COLO829 (cell line): Measurements from ENCODE around the gene TNS1.

Experiments used
- DNase-seq: peaks from one replicate; pipeline ENCODE4 v3.0.0; 2012; ENCODE audit warnings: low spot score

Gene TNS1

DNA sequence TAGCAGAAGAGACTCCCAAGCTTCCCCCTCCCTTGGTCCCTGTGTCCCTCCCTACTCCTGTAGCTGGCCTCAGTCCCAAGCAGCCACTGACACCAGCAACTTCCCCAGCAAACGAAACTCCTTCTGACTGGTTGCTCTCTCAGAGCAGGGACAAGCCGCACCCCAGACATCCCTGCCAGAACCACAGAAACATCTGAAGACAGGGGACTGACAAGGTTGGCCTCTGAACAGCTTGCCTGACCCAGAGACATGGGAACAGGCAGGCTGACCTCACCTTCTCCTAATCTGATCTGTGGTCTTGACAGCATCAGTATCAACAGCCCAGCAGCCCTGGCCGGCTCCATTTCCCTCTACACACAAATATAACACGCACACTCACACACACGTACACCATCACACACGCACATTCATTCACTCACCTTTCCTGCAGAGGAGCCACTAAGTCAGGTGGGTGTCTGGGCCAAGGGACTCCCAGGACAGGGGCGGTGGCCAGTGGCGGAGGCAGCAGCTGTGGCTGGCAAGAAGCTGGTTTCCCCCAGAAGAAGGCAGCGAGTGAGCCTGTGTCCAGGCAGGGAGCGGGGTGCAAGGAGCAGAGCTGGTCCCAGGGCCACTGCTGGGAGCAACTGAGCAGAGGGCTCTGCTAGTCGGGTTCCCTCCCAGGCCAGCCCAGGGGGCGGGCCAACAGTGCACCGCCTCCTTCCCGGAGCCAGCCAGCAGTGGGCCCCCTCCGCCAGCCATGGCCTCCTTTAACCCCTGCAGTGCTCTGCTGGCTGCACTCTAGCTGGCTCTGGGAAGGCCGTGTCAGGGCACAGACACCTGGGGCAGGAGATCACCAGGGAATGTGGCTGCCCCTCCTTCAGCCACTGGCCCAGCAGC, 59.1 kb downstream of the TNS1 start:
- DNase-seq: peak; percentile 20

DNA sequence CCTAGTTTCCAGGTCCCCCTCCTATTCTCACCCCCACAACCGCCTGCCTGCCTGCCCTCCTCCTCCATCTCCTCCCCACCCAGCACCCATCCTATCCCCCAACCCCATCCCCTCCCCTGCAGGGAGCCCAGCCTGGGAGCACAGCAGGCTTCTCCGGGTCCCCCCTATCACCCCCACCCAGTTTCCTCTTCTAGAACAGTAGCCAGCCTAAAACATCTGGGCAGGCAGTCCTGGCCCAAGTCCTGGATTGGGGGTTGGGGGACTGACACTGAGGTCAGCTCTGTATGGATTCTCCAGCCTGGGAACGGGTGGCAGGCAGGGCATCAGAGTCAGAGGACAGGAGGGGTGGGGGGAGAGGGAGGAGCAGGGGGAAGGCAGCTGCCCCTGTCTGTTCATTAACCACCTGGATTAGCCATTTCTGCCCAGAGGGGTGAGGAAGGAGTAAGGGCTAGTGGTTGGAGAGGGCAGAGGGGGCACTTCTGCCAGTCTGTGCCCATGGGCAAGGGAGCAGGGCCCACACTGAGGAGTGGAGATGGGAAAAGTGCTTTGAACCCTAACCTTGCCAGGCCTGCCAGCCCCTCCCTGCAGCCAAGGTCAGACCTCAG, 60.0 kb downstream of the TNS1 start:
- no peak for DNase-seq

DNA sequence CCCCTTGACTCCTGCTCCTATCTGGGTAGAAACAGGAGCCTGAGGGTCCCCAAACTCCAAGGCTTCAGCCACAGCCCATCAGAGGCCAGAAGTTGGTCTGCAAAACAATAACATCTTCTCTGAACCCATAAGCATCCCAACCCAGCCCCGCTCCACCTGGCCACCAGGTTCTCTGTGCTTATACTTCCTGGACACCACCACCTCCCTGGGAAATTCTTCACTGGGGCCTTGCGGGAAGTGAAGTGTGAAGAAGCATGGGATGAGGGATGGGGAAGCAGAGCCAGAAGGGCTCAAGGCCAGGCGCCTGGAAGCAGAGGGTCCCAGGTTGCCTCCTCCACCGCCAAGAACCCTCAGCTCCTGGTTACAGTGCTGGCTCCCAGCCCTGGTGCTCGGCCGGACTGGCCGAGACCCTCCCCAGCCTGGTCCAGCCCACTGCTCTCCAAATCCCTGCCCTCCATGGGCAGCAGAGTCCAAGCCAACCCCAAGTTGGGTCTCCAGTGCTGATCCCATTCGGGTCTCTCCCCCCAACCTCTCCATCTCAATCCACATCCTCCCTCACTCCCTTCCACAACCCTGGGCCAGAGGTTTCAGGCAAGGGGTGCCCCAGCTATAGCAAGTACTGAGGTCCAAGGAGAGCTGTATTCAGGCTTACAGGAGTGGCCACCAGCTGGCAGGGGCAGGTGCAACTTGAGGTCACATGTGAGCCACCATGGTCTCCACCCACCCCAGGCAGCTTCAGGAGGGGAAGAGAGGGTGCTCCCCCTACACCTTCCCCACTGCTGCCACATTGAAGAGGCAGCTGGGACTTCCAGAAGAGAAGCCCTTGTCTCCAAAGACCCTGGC, 60.7 kb downstream of the TNS1 start:
- no peak for DNase-seq

DNA sequence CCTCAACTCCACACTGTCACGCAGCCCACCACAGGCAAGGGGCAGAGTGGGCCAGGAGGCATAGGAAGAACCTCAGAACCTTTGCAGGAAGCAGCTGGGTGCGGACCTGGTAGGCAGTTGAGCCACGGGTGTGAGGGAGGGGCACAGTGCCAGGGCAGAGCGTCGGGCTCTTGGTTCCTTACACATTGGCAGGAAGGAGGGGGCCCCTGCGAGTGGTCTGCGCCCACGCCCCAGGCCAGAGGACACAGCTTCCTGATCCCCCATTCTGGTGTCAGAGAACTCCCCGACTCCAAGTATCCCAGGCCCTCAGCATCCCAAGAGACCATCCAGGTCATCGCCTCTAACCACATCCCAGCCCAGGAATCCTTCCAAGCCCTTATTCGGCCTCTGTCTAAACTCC, 61.5 kb downstream of the TNS1 start:
- DNase-seq: no peak

DNA sequence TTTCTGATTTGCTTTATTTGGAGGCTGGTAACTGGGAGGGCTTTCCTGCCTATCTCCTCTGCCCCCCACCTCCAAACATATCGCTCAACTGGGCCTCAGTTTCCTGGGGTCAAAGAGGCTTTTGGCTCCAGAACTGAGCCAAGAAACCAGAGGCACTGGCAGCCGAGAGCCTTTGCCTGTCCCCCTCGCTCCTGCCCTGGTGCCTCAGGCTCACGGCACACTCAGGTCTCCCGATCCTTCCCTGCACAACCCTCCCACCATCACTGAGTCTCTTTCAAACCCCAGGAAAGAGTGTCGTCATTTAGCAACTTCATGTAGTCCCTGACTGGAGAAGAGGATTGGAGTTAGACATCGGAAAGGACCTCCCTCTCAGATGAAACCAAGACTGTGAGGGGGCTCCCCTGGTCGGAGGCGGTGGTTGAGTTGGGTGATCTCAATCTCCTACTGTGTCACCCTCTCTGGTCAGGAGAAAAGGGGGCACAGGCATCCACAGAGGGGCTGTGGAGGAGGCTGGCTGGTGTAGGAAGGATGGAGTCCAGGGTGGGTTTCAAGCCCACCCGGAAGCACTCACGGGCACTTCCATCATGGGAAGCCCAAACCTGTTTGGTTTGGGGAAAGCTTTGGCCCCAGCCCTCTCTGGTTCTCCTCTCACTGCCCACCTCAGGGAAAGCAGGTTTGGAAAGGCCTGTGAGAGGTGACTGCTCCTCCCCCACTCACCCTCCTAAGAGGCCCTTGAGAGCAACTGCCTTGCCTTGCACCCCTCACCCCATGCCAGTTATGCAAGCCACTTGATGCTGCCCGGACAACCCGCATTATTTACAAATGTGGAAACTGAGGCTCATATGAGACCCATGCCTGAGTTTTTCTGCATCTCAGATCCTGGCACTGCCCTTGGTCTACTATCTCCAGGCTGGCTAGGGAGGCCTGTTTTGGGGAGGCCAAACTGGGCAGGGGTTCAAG, 62.3 kb downstream of the TNS1 start:
- DNase-seq: no peak

DNA sequence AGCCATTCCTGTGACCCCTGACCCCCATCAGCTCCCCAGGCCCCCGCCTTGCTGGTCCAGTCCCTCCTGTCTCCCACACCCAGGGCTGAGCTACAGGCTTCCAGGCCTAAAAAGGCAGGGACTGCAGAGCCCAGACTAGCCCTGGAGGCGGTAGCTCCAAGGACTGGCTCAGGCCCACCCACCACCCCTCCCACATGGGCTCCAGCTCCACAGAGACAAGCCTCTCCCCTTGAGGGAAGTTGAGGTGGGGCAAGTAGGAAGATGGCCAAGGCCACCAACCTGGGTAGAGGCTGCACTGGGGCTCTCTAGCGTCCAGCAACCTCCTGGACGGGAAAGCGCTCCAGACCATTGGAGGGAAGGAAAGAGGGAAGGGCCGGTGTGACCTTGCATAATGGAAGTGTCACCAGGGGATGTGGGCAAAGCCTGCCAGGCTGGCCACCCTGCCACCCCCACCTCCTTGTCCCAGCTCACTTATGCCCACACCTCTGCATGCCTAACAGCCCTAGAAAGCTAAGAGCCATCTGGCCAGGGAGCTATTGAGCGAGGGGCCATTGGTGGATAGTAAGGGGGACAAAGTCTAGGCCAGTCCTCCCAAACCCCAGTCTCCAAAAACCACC, 63.1 kb downstream of the TNS1 start:
- DNase-seq: no peak

DNA sequence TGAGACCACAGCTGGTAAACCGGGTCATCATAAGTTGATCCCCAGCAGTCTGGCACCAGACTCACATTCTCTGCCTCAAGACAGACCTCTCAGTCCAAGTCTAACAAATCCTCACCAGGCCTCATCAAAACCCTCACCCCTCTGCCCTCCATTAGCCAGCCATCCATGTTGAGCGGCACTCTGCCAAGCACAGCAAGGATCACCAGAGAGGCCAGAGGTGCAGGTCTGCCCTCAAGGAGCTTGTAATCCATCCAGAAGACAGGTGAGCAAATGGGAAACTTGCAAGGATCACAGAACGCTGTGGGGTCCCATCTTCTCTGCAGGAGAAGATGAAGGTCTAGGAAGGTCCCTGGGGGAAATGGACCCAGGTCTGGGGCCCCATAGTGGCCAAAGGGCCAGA, 63.6 kb downstream of the TNS1 start:
- no peak for DNase-seq

DNA sequence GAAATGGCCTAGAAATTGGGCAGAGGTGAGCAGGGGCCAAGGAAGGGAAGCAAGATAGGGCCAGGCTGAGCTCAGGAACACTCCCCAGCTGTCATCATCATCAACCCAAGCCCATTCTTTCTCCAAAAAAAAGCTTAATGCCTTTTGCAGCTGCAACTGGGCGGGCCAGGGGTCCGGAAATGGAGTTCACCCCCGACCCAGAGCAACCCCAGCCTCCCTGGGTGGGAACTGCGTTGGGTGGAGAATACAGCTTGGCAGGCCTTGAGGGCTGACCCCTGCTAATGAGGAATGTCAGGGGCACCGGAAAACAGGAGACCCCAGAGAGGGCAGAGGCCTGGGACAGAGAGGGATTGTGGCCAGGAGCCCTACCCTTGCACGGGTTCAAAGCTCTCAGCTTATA, 64.8 kb downstream of the TNS1 start:
- no peak for DNase-seq

DNA sequence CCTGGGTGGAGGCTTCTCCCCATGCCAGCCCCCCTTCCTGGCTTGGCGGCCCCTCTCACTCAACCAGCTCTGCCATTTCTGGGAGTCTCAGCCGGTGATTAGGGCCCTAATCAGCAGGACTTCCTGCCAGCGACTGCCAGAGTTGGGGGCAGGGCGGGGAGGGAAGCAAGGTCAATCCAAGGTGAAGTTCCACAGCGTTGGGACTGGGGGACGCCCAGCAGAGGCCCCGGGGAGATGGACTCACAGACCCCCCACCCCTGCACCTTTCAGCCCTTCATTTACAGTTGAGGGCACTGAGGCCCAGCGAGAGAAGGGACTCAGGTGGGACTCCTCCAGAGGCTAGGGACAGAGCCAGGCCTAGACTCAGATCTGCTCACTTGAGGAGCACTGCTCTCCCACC, 65.3 kb downstream of the TNS1 start:
- no peak for DNase-seq

DNA sequence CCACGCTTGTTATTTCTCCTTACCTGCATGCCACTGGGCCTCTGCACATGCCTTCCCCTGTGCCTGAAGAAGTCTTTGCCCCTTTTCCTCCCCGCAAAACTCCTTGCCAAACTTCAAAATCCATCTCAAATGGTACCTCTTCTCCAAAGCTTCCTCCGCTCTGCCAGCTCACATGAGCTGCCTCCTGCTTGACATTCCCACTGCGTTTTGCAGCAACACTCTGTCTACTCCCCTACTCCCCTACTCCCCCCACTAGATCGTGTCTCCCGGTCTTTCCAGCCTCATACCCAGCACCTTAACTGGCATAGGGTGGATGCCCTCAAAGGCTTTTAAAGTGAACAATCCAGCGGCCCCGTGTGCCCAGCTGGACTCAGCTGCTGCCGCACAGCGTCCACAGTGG, 65.8 kb downstream of the TNS1 start:
- no peak for DNase-seq

DNA sequence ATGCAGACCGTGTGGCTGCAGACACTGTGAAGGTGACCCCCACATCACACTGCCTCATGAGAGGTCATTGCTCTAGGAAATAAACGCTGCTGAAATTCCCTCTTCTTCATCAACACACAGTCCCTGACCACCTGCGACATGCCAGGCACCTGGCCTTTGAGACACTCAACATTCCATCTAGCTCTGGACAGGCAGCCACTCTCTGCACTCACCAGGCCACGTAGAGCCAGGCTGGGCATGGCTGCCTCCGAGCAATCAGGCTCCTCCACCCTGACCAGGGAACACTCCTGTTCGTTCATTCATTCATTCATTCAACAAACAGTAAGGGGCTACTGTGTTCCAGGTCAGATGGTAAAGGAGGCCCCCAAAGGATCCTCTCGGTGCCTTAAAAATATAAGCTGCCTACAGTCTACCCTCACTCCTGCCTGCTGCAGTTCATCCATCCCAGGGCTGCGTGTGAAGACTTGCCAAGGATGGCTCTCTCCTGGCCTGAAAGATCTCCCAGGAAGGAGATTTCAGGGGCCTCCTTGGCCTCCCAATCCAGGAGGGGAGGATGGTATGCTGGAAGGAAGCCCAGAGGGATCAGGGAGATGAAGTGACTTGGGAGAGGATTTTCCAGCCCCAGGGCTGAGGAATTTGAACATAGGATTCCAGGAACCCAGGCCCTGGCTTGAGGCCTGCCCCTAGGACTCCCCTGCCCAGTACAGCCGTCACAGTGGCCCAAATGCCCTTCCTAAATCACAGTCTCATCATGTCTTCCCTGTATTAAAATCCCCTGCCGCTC, 66.7 kb downstream of the TNS1 start:
- no peak for DNase-seq

DNA sequence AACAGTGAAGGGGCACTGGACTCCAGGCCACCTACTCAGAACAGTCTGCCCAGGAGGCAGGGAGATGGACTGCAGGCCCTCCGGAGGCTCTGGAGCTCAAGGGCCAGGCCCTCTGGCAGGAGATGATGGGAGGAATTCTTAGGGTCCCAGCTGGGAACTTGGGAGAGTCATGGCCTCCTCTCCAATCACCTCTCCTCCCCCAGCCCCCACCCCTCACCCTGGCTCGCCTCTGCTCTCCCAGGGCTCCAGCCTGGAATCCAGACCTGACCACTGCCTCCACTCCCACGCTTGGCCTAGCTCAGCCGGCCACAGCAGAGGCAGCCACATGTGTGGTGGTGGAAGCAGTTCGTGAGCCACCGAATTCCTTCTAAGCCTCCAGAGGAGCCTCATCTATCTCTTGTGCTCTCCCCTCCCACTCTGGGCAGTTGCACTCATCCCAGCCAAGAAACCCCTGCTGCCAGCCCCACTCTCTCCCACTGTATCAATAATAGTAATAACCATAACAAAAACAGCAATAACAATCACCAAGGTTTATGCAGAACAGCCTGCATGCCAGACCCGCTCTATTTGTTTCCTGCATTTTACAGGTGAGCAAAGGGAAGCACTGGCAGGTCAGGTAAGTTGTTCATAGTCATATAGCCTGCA, 67.4 kb downstream of the TNS1 start:
- no peak for DNase-seq

DNA sequence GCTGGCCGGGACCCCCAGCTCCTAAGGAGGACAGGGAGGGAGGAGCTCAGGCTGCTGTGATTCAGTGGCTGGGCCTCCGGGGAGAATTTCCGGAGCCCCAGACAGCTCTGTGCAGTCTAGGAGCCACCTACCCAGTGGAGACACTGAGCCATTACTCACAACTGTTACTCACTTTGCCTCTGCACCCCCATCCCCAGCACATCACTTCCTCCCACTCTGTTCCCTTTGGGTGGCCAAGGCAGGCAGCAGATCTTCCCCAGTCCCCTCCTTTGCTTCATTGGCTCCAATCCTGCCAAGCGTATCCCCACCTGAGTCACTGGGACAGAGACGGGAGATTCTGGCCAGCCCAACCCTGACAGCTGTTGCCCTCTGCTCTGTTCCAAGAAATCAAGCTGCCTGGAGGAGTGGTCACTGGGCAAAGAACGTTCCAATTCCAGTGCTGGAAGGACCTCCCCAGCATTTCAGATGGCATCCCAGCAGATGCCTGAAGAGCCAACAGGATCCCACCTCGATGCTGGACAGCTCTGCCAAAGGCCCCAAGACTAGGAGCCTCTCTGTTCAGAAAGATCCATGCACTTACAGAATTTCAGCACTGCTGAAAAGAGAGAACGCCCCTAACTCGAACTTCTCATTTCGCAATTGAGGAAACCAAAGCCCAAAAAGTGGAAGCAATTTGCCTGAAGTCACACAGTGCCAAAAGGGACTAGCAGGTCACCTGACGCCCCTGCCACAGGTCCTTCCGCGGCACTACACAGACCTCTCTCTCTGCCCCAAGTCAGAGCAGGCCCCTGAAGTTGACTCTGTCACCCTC, 68.3 kb downstream of the TNS1 start:
- no peak for DNase-seq

DNA sequence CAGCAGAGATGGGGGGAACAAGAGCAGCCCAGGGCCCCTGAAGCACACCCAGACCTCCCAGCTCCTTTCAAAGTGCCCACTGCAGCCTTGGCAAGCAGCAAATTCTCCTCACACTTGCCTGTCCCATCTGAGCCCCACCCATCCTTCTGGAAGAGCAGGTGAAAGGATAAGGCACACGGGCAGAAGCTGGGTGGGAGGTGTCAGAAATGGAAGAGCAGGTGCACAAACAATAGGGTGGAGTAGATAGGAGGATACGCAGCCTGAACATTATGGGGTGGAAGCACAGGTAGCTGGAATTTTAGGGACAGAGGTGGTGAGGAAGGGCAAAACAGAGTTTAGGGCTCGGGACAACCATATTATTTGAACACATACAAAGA, 69.2 kb downstream of the TNS1 start:
- DNase-seq: no peak

DNA sequence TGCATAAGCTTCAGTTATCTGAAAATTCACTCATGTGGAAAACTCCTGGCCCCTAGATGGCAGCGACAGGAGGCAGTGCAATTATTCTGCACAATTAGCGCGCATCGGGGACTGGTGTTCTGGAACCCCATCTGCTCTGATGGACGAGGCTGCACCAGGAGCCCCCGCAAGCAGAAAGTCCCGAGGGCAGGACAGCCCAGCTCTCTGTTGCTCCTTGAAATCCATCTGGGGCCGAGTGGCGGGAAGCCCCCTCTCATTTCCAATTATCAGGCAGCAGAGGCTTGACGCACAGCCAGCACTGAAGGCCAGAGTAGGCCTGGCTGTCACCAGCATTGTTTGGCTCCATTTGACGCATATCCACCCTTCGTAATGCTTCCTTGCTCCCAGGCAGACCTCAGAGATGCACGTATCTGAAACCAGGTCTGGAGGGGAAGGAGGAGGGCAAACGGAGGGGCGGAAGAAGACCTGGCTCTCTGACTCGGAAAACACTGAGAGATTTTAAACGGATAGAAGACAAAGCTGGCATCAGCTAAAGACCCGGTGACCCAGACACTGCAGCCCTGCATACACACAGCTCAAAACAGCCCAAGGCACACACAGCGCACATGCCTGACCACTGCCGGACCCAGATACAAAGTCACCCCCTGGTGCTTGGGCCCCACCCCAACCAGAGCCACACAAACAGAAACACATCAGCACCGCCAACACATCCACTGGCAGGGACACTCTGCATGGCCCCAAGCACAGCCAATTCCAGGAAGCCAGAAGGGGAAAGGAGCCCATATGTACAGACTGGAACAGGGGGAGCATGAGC, 69.8 kb downstream of the TNS1 start:
- no peak for DNase-seq

DNA sequence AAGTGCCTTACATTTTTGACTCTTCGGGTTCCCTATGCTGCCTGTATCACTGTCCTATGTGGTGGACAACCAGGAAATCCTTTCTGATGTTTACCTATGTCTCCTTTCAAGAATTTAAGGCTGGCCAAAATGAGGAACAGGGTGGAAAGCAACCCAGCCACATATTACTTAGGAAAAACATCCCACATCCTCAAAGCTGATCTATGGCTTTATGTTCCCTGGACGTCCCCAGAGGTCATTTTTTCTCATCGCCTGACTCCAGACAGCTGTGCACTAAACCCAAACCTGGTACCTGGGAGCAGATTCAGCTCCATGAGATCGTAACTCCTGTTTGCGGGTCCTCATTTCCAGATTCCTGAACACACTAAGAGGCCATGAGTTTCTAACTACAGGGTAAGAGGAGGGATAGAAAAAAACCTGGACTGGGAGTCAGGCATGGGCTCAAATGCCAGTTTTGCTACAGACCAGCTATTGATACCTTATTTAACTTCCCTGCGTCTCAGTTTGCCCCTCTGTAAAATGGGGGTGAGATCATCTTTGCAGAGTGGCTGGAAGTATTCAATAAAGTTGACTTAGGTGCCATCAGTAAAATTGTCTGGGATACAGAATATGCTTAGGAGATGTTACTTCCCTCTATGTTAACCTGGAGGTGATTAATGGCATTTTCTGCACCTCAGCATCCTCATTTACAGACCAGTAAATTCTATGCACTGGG, 70.8 kb downstream of the TNS1 start:
- DNase-seq: no peak

DNA sequence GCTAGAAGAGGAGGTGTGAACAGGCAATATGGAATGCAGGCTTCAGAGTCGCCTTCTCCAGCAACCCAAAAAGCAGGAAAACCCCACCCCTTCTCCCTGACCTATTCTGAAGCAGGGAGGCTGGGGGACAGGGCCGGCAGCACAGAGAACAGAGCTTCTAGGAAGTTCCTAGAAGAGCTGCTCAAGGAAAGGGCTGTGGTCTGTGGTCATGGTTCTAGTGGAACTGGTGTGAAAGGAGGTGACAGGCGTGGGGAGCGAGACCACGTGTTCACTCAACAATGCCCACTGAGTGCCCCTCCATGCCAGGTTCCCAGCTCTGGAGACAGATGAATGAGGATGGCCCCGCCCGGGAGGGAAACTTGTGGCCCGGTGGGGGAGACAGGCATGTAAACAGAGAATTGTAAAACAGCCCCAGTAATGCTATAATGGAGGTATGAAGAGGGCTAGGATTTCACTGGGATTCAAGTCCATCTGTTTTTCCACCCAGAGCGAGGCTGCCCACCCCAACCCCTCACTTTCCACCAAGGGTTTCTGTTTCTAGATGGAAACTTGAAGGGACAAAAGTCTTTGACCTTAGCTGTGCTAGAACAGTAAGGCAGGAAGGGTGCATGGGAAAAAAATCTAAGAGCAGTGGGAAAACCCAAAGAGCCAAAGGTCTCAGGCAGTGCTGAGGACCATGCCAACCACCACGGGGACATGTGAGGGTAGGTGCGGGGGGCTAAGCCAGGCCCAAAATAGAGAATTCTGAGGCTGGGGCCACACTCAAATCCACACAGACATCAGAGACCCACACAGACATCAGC, 71.8 kb downstream of the TNS1 start:
- DNase-seq: no peak
